Loucy (cell line): Measurements from ENCODE around the gene FAIM.

Experiments
- H2AFZ ChIP-seq: fragments of 200-600 bp; sonication (generic); 2 replicates; pipeline ENCODE4 v1.6.0; 2016; ENCODE audit warnings: antibody characterized with exemption, mild to moderate bottlenecking, low read length, moderate library complexity
- H3F3A ChIP-seq: fragments of 200-600 bp; 2 replicates; pipeline ENCODE4 v1.6.0; 2016; ENCODE audit warnings: antibody characterized with exemption, low read depth, mild to moderate bottlenecking
- H3K27me3 ChIP-seq: fragments of 200-600 bp; sonication (generic); 2 replicates; pipeline ENCODE4 v1.6.1; 2014; ENCODE audit warnings: low read length, mild to moderate bottlenecking; ENCODE audit not compliant: insufficient read depth, poor library complexity, severe bottlenecking
- H3K36me3 ChIP-seq: fragments of 200-600 bp; sonication (generic); 2 replicates; pipeline ENCODE4 v1.6.1; 2016; ENCODE audit warnings: low read length; ENCODE audit not compliant: insufficient read depth
- H3K4me1 ChIP-seq: fragments of 200-600 bp; sonication (generic); 2 replicates; pipeline ENCODE4 v1.5.1; 2014; ENCODE audit warnings: low read length, mild to moderate bottlenecking; ENCODE audit not compliant: insufficient read depth, poor library complexity, severe bottlenecking
- H3K4me2 ChIP-seq: fragments of 200-600 bp; sonication (generic); 2 replicates; pipeline ENCODE4 v1.6.0; 2014; ENCODE audit warnings: antibody characterized with exemption, low read length, low read depth, mild to moderate bottlenecking; ENCODE audit not compliant: poor library complexity, severe bottlenecking
- H3K4me3 ChIP-seq: fragments of 200-600 bp; sonication (generic); 2 replicates; pipeline ENCODE4 v1.5.1; 2014; ENCODE audit warnings: low read length, mild to moderate bottlenecking, mixed read lengths; ENCODE audit not compliant: poor library complexity, severe bottlenecking
- H3K79me2 ChIP-seq: fragments of 200-600 bp; sonication (generic); 2 replicates; pipeline ENCODE4 v1.6.1; 2014; ENCODE audit warnings: low read length; ENCODE audit not compliant: insufficient read depth
- H3K9ac ChIP-seq: fragments of 200-600 bp; sonication (generic); 2 replicates; pipeline ENCODE4 v1.6.0; 2014; ENCODE audit warnings: mild to moderate bottlenecking, low read depth, low read length, moderate library complexity; ENCODE audit not compliant: poor library complexity, severe bottlenecking
- H3K9me2 ChIP-seq: fragments of 200-600 bp; sonication (generic); replicated peaks from 2 replicates; pipeline ENCODE4 v1.6.1; 2016; ENCODE audit warnings: low read depth, low read length, mixed read lengths
- H3K9me3 ChIP-seq: fragments of 200-600 bp; sonication (generic); 2 replicates; pipeline ENCODE4 v1.6.1; 2014; ENCODE audit warnings: mild to moderate bottlenecking, antibody characterized with exemption, low read length, low read depth; ENCODE audit not compliant: insufficient read depth
- H4K20me1 ChIP-seq: fragments of 200-600 bp; sonication (generic); 2 replicates; pipeline ENCODE4 v1.6.0; 2014; ENCODE audit warnings: antibody characterized with exemption, low read length, mild to moderate bottlenecking; ENCODE audit not compliant: insufficient read depth, poor library complexity, severe bottlenecking
- CTCF ChIP-seq: fragments of 200-600 bp; sonication (generic); conservative IDR thresholded peaks from 2 replicates; pipeline ENCODE4 v1.5.1; 2014; ENCODE audit warnings: mild to moderate bottlenecking, antibody characterized with exemption, low read length
- EZH2phosphoT487 ChIP-seq: fragments of 200-600 bp; IDR thresholded peaks from 2 replicates; pipeline ENCODE4 v1.6.1; 2018; ENCODE audit warnings: antibody characterized with exemption, mild to moderate bottlenecking, moderate library complexity, borderline replicate concordance

FAIM gene

GRCh38 chr3:138646008-138646407 is 37.4 kb downstream of the FAIM start:
- Histone ChIP-seq H3K79me2 (no peaks in the 10 kb centered on the region), H2AFZ (no peak overlapping the region), H3K9me2 (no peaks in the 10 kb centered on the region), H3K9ac (no peak overlapping the region), H3K27me3 (no peaks in the 10 kb centered on the region), H3K4me3 (no peak overlapping the region), H4K20me1 (no peaks in the 10 kb centered on the region), H3F3A (no peaks in the 10 kb centered on the region), H3K9me3 (peaks cover 13% of the 10 kb centered on the region; the same call in 1 of the 2 replicates), H3K4me1 (no peaks in the 10 kb centered on the region), H3K36me3 (peaks cover 18% of the 10 kb centered on the region; the same call in 1 of the 2 replicates), H3K4me2 (no peak overlapping the region)
- TF ChIP-seq EZH2phosphoT487: no peak
- no peak for TF ChIP-seq CTCF

GRCh38 chr3:138646513-138646912 is 37.9 kb downstream of the FAIM start:
- no peak overlapping the region for H2AFZ ChIP-seq
- H3K9ac ChIP-seq: no peak overlapping the region
- H3K9me2 ChIP-seq: no peaks in the 10 kb centered on the region
- no peak for TF ChIP-seq EZH2phosphoT487
- TF ChIP-seq CTCF: no peak
- no peaks in the 10 kb centered on the region for H3K27me3 ChIP-seq
- no peaks in the 10 kb centered on the region for H4K20me1 ChIP-seq
- H3K4me1 ChIP-seq: no peaks in the 10 kb centered on the region
- no peaks in the 10 kb centered on the region for H3F3A ChIP-seq
- peaks cover 13% of the 10 kb centered on the region; the same call in 1 of the 2 replicates for H3K9me3 ChIP-seq
- no peak overlapping the region for H3K4me2 ChIP-seq
- H3K79me2 ChIP-seq: no peaks in the 10 kb centered on the region
- H3K4me3 ChIP-seq: no peak overlapping the region
- H3K36me3 ChIP-seq: peaks cover 18% of the 10 kb centered on the region; the same call in 1 of the 2 replicates

GRCh38 chr3:138649134-138649533 is 40.6 kb downstream of the FAIM start:
- peaks cover 26% of the 10 kb centered on the region; the same call in 1 of the 2 replicates for H3K36me3 ChIP-seq
- no peaks in the 10 kb centered on the region for H3F3A ChIP-seq
- H4K20me1 ChIP-seq: no peaks in the 10 kb centered on the region
- no peaks in the 10 kb centered on the region for H3K79me2 ChIP-seq
- H3K4me3 ChIP-seq: no peak overlapping the region
- peaks cover 13% of the 10 kb centered on the region; the same call in 1 of the 2 replicates for H3K9me3 ChIP-seq
- no peak for TF ChIP-seq CTCF
- TF ChIP-seq EZH2phosphoT487: no peak
- no peaks in the 10 kb centered on the region for H3K27me3 ChIP-seq
- no peak overlapping the region for H2AFZ ChIP-seq
- H3K4me2 ChIP-seq: no peak overlapping the region
- no peak overlapping the region for H3K9ac ChIP-seq
- H3K9me2 ChIP-seq: no peaks in the 10 kb centered on the region
- no peaks in the 10 kb centered on the region for H3K4me1 ChIP-seq
